ENCODE results near the gene PCCA.

- TF ChIP-seq CTCF (IDR thresholded peaks at IDR 0.05) (no peak), EP300 (IDR thresholded peaks at IDR 0.05) (no peak), POLR2A (IDR thresholded peaks at IDR 0.05; ENCODE audit: low read depth) (no peak)
Measured at GRCh38 chr13:100476963-100477362, 388.1 kb downstream of the PCCA start.

All from esophagus muscularis mucosa (tissue), 4 donors.